ENCODE data around the gene GPR137.
"Not testable (repeated sequence)": the region's sequence is repeated elsewhere in the genome, so short reads cannot be mapped to it uniquely, and the experiment has no call there.

Gene GPR137

DNA sequence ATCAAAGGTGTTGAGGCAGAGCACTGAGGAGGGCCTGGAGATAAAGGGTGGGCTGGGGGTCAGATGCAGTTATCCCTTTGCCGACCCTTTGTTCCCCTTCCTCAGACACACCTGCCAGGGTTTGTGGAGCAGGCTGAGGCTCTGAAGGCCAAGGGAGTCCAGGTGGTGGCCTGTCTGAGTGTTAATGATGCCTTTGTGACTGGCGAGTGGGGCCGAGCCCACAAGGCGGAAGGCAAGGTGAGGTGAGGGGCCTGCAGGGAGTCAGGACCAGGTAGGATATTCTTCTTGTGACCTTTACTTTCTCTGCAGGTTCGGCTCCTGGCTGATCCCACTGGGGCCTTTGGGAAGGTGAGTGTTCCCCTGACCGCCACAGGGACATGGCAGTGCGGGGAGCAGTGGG is 34.9 kb downstream of the GPR137 start:
- no peak for DNase-seq (ENCODE audit: low read depth, low spot score)

DNA sequence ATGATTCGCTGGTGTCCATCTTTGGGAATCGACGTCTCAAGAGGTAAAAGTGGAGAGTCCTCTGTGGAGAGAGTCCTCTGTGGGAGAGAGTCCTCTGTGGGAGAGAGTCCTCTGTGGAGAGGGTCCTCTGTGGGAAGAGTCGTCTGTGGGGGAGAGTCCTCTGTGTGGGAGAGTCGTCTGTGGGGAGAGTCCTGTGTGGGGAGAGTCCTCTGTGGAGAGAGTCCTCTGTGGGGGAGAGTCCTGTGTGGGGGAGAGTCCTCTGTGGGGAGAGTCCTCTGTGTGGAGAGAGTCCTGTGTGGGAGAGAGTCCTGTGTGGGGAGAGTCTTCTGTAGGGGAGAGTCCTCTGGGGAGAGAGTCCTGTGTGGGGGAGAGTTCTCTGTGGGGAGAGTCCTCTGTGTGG is 35.4 kb downstream of the GPR137 start:
- no peak for DNase-seq (ENCODE audit: low read depth, low spot score)

DNA sequence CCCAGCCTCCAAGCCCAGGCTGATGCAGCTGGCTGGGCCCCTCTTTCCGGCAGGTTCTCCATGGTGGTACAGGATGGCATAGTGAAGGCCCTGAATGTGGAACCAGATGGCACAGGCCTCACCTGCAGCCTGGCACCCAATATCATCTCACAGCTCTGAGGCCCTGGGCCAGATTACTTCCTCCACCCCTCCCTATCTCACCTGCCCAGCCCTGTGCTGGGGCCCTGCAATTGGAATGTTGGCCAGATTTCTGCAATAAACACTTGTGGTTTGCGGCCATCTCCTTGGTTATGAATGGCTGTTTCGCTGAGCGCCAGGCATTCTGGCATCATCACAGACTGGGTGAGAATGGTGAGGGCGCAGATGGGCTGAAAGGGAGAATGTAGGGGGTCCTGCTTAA is 35.9 kb downstream of the GPR137 start:
- no peak for DNase-seq (ENCODE audit: low read depth, low spot score)

DNA sequence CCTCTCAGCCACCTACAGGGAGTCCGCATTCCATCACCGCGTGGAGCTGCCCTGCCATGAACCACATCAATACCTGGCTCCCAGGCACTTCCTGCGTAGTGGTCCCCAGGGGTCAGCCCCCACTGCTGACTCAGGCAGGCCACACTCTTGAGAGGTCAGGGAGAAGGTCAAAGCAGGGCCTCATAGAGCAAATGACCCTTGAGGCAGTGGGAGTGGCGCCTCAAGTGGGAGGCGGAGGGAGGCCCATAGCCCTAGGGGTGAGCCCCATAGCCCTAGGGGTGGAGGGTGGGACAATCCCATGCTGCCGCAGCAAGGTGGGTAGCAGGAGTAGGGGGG is 37.2 kb downstream of the GPR137 start:
- DNase-seq (ENCODE audit: low read depth, low spot score), result no peak

DNA sequence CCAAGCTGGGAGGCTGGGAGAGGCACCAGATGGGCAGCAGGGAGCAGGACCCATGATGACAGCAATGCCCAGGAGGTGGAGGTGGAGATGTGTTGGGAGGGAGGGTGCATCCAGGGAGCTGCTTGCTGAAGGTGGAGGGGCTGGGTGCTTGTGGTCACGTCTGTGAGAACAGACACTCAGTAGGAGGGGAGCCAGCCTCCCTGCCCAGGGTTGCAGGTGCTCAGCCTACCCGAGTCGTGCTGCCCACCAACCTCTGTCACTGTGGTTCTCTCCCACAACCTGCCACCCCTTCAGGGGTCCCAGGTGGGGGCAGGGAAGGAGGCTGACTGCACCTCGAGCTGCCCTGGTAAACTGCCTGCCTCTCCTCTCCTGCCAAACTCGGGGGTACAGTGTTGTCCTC is 37.7 kb downstream of the GPR137 start:
- no peak for DNase-seq (ENCODE audit: low read depth, low spot score)

DNA sequence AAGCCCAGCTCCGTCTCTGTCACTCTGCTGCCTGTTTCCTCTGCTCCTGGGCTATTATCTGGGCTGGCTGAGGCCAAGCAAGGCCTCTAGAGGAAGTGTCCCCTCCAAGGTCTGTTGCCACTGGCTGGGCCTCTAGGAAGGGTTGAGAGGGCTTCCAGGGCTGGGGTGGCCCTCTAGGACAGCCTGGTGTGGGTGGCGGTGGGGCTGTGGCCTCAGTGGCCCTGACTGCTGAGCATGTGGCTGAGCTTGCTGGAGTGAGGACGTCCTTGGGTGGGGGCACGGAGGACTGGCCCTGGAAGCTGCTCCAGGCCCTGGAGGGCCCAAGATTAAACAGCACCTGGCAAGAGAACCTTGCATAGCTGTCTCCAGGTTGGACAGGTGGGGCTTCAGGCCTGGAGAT is 38.3 kb downstream of the GPR137 start:
- not testable (repeated sequence) for DNase-seq (ENCODE audit: low read depth, low spot score)

DNA sequence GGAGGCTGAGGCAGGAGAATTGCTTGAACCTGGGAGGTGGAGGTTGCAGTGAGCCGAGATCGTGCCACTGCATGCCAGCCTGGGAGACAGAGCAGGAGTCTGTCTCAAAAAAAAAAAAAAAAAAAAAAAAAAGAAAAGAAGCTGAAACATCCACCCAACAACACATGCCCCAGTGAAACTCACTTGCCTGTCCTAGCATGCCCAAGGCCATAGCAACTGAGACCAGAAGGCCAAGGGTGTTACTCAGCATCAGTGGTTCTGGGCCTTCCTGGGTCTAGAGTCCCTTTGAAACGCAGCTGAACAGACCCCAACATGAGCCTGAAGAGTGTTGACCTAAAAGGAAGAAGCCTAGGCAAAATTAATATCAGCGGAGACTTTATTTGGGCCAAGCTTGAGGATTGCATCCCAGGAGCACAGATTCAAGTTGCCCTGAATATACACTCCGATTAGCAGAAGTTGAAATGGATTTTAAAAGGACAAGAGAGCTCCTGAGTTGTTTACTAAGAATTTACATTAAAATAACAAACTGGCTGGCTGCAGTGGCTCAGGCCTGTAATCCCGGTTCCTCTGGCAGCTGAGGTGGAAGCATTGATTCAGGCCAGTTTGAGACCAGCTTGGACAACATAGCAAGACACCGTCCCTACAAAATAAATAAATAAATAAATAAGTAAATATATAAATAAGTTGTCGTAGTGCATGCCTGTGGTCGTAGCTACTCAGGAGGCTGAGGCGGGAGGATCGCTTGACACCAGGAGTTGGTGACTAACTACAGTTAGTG is 39.2 kb downstream of the GPR137 start:
- DNase-seq (ENCODE audit: low read depth, low spot score), result no peak

DNA sequence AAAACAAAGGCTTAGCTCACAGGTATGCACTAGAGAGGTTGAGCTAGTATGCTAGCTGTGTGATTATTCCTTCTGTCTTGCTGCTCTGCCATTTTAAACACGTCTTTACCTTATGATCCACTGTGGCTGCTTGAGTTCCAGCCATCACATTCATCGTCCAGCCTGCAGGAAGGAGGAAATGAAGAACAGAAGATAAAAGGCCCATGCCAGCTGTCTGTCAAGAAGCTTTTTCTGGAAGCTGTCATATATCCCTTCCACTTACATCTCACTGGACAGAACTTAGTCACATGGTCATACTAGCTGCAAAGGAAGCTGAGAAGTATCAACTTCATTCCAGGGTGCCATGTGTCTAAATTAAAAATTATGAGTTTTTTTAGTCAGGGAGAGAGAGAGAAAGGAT is 41.7 kb downstream of the GPR137 start:
- no peak for DNase-seq (ENCODE audit: low read depth, low spot score)

DNA sequence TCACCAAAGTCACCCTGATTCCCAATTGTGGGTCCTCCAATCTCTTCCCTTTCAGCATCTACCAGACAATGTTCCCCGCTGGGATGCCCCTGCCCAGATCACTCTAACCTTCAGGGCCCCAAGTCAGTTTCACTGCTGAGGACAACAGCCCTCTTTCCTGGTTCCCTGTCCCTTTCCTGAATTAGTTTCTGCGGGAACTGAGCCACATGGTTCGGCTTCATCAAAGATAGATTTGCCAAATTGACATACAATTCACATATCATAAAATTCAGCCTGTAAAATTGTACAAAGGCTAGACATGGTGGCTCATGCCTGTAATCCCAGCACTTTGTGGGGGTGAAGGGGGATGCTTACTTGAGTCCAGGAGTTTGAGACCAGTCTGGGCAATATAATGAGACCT is 42.3 kb downstream of the GPR137 start:
- DNase-seq (ENCODE audit: low read depth, low spot score), result no peak

DNA sequence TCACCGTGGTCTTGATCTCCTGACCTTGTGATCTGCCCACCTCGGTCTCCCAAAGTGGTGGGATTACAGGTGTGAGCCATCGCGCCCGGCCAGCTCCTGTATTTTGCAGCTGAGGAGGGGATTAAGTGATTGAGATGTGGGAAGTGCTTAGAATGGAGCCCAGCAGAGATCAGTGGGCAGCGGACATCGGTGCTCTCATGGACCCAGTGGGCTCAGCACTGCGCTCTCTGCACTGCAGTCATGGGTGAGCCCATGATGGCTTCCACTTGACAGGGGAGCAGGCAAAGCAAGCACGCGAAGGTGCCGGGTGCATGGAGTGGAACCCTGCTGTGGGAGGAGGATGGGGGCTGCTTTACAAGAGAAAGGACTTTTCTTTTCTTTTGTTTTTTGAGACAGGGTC is 45.2 kb downstream of the GPR137 start:
- DNase-seq (ENCODE audit: low read depth, low spot score), result no peak

DNA sequence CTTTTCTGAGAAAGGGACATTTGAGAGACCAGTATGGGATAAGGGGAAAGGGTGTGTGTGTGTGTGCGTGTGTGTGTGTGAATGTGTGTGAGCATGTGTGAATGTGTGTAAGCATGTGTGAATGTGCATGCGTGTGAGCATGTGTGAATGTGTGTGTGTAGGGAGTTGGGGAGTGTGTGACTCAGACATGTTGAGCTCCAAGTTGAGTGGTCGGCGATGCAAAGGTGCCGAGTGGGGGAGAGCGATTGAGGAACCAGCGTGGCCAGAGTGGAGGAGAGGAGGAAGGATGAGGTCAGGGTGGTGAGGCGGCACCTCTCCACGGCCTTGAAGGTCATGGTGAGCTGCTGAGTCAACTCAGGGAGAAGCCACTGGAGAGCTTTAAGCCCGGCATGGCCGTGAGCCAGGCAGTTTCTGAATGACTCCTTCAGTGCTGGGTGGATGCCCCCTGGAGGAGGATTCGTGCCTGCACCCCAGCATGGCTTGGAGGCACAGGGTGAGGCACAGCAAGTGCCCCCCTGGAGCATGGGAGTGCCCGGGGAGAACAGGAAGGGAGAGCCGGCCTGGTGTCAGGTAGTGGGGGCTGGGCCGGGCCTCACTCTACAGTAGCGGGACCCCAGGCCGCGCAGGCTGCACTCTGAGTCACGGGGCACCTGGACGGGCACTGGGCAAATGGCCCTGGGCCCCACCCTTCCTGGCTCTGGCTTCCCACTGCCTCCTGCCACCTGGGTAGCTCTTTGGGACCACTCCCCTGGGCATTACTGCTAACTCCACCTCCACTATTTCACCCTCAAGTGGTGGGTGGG is 46.1 kb downstream of the GPR137 start:
- no peak for DNase-seq (ENCODE audit: low read depth, low spot score)

DNA sequence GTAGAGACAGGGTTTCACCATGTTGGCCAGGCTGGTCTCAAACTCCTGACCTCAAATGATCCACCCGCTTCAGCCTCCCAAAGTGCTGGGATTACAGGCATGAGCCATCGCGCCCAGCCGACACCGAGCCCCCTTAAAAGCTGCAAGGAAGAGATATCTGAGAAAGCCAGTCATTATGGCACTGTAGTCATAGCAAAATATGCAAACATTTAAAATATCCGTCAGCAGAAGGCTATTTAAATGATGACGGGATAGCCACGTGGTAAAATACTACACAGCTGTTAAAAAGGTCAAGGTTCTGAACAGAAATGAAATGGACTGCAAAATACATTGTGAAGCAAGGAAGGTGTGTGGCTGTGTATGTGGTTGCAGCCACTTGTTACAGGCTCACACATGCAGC is 47.9 kb downstream of the GPR137 start:
- no peak for DNase-seq (ENCODE audit: low read depth, low spot score)

DNA sequence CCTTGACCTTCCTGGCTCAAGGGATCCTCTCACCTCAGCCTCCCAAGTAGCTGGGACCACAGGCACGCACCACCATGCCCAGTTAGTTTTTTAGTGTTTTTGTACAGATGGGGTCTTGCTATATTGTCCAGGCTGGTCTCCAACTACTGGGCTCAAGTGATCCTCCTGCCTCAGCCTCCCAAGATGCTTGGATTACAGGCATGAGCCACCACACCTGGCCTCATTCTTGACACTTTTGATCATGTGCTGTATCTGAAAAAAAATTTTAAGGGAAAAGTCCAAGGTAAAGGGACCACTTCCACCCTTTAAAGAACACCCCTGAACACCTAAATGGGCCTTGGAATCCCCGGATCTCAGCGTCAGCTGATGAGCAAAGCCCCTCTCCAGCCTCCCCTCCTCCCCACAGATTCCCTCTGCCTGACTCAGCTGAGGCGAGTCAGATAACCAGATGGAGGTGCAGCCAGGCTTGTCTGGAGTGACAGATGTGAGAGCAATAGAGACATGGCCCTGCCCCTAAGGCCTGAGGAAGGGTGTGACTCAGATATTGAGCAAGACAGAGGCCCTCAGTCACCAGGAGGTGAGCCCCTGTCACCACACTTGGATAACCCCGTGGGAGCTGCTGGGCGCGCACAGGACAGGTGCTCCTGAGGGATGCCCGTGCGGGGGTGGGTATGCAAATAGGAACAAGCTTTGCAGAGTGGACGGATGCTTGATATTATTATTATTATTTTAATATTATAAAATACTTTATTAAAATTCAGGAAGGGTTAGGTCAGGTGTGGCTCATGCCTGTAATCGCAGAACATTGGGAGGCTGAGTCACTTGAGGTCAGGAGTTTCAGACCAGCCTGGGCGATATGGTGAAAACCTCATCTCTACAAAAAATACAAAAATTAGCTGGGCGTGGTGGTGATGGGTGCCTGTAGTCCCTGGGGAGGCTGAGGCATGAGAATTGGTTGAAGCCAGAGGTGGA is 49.4 kb downstream of the GPR137 start:
- no peak for DNase-seq (ENCODE audit: low read depth, low spot score)

DNA sequence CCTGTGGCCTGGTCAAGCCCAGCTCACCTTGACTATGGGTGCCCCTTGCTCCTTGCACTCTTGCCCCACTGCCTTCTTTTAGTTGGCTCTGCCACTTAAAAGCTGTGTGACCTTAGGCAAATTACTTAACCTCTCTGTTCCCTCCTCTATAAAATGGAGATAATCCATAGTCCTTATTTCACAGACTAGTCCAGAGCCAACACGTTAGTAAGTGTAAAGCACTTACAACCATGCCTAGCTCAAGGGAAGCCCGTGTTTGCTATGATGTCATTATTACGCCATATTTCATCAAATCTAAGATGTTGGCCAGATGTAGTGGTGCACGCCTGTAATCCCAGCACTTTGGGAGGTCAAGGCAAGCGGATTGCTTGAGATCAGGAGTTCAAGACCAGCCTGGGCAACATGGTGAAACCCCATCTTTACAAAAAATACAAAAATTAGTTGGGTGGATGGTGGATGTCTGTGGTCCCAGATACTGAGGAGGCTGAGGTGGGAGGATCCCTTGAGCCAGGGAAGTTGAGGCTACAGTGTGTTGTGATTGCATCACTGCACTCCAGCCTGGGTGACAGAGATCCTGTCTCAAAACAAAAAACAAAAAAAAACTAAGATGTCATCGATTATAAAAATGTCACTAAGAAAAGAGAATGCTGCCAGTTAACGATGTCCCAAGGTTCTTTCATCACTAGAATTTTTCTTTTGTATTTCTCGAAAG is 52.0 kb downstream of the GPR137 start:
- no peak for DNase-seq (ENCODE audit: low read depth, low spot score)

DNA sequence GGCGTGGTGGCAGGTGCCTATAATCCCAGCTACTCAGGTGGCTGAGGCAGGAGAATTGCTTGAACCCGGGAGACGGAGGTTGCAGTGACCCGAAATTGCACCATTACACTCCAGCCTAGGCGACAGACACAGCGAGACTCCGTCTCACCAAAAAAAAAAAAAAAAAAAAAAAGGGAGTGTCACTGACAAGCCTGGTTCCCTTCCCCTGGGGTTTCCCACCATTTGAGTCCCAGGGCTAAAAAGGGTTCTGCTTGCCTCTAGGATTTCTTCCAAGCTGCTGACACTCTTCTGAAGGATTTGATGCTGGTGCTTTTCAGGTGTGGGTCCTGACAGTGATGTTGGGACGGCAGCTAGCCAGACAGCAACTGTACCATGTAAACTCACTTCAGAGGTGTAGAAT is 53.1 kb downstream of the GPR137 start:
- no peak for DNase-seq (ENCODE audit: low read depth, low spot score)

All from brain pericyte (primary cell).